Skeletal muscle tissue (tissue), 4 donors: ENCODE measurements around the gene ZNF679. TPM values are rescaled to one million over a fixed set of nuclear protein-coding genes. Genes with fewer than 3 reads are reported as not detected.
"Not testable (repeated sequence)": the region's sequence is repeated elsewhere in the genome, so short reads cannot be mapped to it uniquely, and the experiment has no call there.

ENCODE experiments used
- H3K27ac ChIP-seq: one replicate; pipeline ENCODE4 v1.7.0; 2013; ENCODE audit warnings: mild to moderate bottlenecking, low read depth, low read length, inconsistent platforms
- H3K27me3 ChIP-seq, 3 donors: one replicate each; pipeline ENCODE4 v1.7.0; 2013; ENCODE audit warnings: low read length in 3 of 3; ENCODE audit not compliant: control insufficient read depth in 3 of 3, insufficient read depth in 3 of 3
- H3K36me3 ChIP-seq, 3 donors: one replicate each; pipeline ENCODE4 v1.7.0; 2013; ENCODE audit warnings: low read length in 3 of 3; ENCODE audit not compliant: control insufficient read depth in 3 of 3, insufficient read depth in 3 of 3
- H3K4me1 ChIP-seq, 3 donors: one replicate each; pipeline ENCODE4 v1.7.0; 2013; ENCODE audit warnings: low read length in 3 of 3, mild to moderate bottlenecking in 3 of 3; ENCODE audit not compliant: control insufficient read depth in 3 of 3, insufficient read depth in 3 of 3
- H3K4me3 ChIP-seq, 3 donors: one replicate each; pipeline ENCODE4 v1.7.0; 2013; ENCODE audit warnings: low read length in 3 of 3
- H3K9ac ChIP-seq, 3 donors: one replicate each; pipeline ENCODE4 v1.7.0; 2013; ENCODE audit warnings: low read length in 3 of 3, mild to moderate bottlenecking in 3 of 3, moderate library complexity in 2 of 3, low read depth in 1 of 3
- H3K9me3 ChIP-seq, 3 donors: one replicate each; pipeline ENCODE4 v1.7.0; 2013; ENCODE audit warnings: low read length in 3 of 3; ENCODE audit not compliant: control insufficient read depth in 3 of 3
- total RNA-seq: library from RNA; depleted of rRNA; stranded (reverse); fragments of >200 nt; gene quantifications from one replicate; pipeline ENCODE4 v1.2.3, GENCODE V29; 2014
- donor health status: Osteomylitis.

The ZNF679 gene
- total RNA-seq, result not detected

DNA sequence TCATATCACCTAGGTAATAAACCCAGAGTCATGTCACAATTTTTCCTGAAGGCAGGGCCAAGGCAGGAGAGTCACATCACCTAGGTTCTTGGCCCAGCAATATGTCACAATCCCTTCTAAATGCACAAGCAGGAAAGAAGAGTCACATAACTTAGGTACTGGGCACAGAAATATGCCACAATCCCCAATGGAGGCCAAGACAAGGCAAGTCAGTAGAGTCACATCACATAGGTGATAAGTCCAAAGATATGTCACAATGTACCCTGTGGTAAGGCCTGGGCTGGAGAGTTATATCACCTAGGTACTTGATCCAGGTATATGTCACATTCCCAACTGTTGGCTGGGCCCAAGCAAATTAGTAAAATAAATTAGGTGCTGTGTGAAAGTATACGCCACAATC, at the start of gene ZNF679:
Gene ZNF679, plus strand, starts transcription at position 301 of the 400 bp plus-strand sequence. CDS start 20,644 bp downstream, outside the sequence.
- not testable (repeated sequence) for H3K36me3 ChIP-seq, H3K9ac ChIP-seq, H3K27ac ChIP-seq, H3K4me3 ChIP-seq, H3K4me1 ChIP-seq, H3K27me3 ChIP-seq
- peaks cover 6 to 15% (median 6%) of the 10 kb centered on the region in 3 donors for H3K9me3 ChIP-seq

DNA sequence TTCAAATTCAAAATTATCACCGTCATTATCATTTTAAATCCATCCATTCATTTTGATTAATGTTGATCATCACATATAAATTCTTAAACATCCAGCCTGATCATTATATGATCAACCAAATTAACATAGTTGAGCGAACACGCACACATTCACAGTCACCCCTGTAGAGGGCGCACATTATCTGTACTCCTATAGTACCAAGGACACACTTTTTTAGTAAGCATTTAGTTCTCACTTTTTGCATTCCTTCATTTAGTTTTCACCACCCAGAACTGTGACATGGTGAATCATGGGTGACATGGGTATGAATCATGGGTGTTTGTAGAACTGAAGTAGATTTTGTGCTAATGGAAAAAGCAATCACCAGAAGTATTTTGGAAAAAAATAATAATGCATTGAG, 47.3 kb upstream of the ZNF679 start:
- Histone ChIP-seq H3K36me3 (no peaks in the 10 kb centered on the region), H3K9ac (no peak overlapping the region), H3K9me3 (peaks cover 0 to 4% (median 0%) of the 10 kb centered on the region in 3 donors), H3K4me1 (no peaks in the 10 kb centered on the region), H3K27ac (no peak overlapping the region), H3K27me3 (peaks cover 0 to 12% (median 7%) of the 10 kb centered on the region in 3 donors), H3K4me3 (no peak overlapping the region)

DNA sequence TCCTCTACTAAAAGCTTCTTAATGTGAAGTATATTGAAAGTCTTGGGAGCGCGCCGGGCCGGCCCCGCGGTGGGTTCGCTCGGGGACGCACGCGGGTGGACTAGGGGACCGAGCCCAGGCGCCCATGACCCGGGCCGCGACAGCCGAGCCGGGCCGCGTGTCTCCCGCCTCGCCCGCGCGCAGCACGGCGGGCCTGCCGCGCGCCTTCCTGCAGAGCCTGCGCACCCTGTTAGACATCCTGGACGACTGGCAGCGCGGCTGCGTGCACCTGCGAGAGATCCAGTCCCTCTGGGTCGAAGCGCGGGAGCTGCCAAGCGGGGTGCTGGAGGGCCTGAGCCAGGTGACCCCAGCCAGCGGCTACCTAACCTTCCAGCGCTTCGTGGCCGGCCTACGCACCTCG, 46.7 kb upstream of the ZNF679 start:
- Histone ChIP-seq H3K27ac (no peak overlapping the region), H3K36me3 (no peaks in the 10 kb centered on the region), H3K9ac (no peak overlapping the region), H3K9me3 (peaks cover 0 to 4% (median 0%) of the 10 kb centered on the region in 3 donors), H3K27me3 (peaks cover 0 to 12% (median 7%) of the 10 kb centered on the region in 3 donors), H3K4me3 (no peak overlapping the region), H3K4me1 (no peaks in the 10 kb centered on the region)

DNA sequence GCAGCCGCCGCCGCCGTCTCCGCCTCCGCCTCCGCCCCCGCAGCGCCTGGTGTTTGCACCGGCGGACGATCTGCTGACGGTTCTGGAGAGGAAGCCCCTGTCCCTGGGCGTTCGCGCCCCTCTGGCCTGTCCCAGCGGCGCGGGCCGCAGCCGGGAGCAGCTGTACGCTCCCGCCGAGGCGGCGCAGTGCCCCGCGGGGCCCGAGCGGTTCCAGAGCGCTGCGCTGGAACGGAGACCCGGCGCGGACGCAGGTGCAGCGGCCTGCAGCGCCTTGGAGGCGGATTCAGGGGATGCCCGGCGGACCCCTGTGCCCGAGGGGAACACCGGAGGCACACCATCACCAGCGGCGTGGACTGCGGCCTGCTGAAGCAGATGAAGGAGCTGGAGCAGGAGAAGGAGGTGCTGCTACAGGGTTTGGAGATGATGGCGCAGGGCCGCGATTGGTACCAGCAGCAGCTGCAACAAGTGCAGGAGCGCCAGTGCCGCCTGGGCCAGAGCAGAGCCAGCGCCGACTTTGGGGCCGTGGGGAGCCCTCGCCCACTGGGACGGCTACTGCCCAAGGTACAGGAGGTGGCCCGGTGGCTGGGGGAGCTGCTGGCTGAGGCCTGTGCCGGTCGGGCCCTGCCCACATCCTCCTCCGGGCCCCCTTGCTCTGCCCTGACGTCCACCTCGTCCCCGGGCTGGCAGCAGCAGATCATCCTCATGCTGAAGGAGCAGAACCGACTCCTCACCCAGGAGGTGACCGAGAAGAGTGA, 46.1 kb upstream of the ZNF679 start:
- no peaks in the 10 kb centered on the region for H3K4me1 ChIP-seq
- H3K36me3 ChIP-seq, result no peaks in the 10 kb centered on the region
- H3K4me3 ChIP-seq, result no peak overlapping the region
- H3K9ac ChIP-seq, result no peak overlapping the region
- H3K27ac ChIP-seq, result no peak overlapping the region
- peaks cover 0 to 4% (median 0%) of the 10 kb centered on the region in 3 donors for H3K9me3 ChIP-seq
- peaks cover 0 to 12% (median 7%) of the 10 kb centered on the region in 3 donors for H3K27me3 ChIP-seq

GRCh38 chr7:64183126-64183742, 45.0 kb upstream of the ZNF679 start:
- no peak overlapping the region for H3K27ac ChIP-seq

DNA sequence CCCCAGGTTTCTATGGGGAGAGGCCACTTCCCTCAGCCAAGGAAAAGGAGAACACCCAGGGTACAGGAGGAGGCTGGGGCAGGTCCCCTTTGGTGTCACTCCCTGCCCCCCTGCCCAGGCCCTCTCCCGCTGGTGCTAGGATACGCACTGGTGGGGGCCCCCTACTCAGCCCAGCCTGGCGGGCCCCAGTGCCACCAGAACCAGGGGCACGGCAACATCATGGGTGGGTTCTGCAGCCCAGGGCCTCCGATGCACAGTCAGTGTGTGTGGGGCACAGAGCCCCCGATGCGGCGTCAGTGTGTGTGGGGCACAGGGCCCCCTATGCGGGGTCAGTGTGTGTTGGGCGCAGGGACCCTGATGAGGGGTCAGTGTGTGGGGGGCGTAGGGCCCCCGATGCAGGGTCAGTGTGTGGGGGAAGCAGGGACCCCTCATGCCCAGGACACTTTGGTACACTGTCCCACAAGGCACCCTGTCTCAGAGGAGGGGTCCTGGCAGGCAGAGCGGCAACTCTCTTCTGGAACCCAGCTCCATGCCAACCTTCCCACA, 44.4 kb upstream of the ZNF679 start:
- no peak overlapping the region for H3K4me3 ChIP-seq
- H3K27me3 ChIP-seq, result peaks cover 0 to 12% (median 7%) of the 10 kb centered on the region in 3 donors
- H3K27ac ChIP-seq, result no peak overlapping the region
- H3K4me1 ChIP-seq, result no peaks in the 10 kb centered on the region
- H3K9me3 ChIP-seq, result peaks cover 3 to 10% (median 4%) of the 10 kb centered on the region in 3 donors
- no peak overlapping the region for H3K9ac ChIP-seq
- no peaks in the 10 kb centered on the region for H3K36me3 ChIP-seq

More at GRCh38 chr7:64183126-64183742, 45.0 kb upstream of the ZNF679 start:
- Histone ChIP-seq H3K9me3 (peaks cover 3 to 10% (median 4%) of the 10 kb centered on the region in 3 donors), H3K27me3 (peaks cover 0 to 12% (median 7%) of the 10 kb centered on the region in 3 donors), H3K4me3 (no peak overlapping the region), H3K4me1 (no peaks in the 10 kb centered on the region), H3K9ac (no peak overlapping the region), H3K36me3 (no peaks in the 10 kb centered on the region)

DNA sequence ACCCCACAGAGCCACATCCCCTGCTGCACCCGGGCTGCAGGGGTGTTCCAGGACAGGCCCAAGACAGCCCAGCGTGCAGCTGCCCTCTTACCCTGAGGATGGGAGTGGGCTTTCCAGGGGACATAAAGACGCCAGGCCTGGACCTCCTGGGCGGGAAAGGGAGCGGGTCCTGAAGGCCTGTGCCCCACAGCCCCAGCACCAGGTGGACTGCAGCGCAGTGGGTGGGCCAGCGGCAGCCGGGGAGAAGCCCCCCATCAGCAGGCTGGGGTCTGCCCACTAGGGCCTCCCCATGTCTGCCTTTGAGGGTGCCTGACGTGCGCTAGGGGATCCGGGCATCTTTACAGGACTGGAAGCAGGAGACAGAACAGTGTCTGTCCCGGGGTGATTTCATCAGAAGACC, 43.9 kb upstream of the ZNF679 start:
- peaks cover 3 to 10% (median 4%) of the 10 kb centered on the region in 3 donors for H3K9me3 ChIP-seq
- H3K27ac ChIP-seq, result no peak overlapping the region
- peaks cover 0 to 12% (median 7%) of the 10 kb centered on the region in 3 donors for H3K27me3 ChIP-seq
- H3K4me3 ChIP-seq, result no peak overlapping the region
- H3K36me3 ChIP-seq, result no peaks in the 10 kb centered on the region
- H3K9ac ChIP-seq, result no peak overlapping the region
- no peaks in the 10 kb centered on the region for H3K4me1 ChIP-seq

- peaks cover 3 to 6% (median 4%) of the 10 kb centered on the region in 3 donors for H3K9me3 ChIP-seq
- H3K36me3 ChIP-seq, result no peaks in the 10 kb centered on the region
- H3K4me1 ChIP-seq, result no peaks in the 10 kb centered on the region
- H3K27ac ChIP-seq, result no peak overlapping the region
- H3K4me3 ChIP-seq, result no peak overlapping the region
- peaks cover 0 to 3% (median 3%) of the 10 kb centered on the region in 3 donors for H3K27me3 ChIP-seq
- no peak overlapping the region for H3K9ac ChIP-seq
Observed at GRCh38 chr7:64187408-64187807, 40.9 kb upstream of the ZNF679 start.

GRCh38 chr7:64192148-64192704, 36.0 kb upstream of the ZNF679 start:
- H3K36me3 ChIP-seq, result no peaks in the 10 kb centered on the region
- H3K4me3 ChIP-seq, result no peak overlapping the region
- H3K9me3 ChIP-seq, result peaks cover 3 to 8% (median 4%) of the 10 kb centered on the region in 3 donors
- H3K27ac ChIP-seq, result no peak overlapping the region
- no peaks in the 10 kb centered on the region for H3K4me1 ChIP-seq
- no peaks in the 10 kb centered on the region for H3K27me3 ChIP-seq
- H3K9ac ChIP-seq, result no peak overlapping the region
